HG02588 (cell line): ENCODE measurements around the gene LHFPL3.

ENCODE experiments used
- ATAC-seq: cut with Tn5 transposase; IDR thresholded peaks from one replicate; pipeline ENCODE4 v1.9.1; 2021; ENCODE audit warnings: mild to moderate bottlenecking, moderate library complexity; ENCODE audit not compliant: unreplicated experiment

LHFPL3 gene

DNA sequence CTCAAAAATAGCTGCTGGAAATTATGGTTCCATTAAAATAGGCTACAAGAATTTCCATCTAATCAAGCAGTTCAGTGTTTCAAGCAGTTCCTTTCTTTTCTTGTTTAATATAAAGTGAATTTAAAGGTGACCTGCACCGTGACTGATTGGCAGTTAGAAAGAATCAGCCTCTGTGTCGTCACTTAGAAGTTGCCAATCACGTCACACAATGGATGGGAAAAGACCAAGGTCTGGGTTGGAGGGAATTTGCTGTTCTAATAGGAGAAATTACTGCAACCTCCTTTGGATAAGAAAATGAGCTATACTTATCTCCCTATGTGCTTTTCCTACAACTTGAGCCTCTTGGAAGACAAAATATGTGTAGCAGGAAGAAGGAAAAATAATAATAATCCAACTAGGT, 466.2 kb downstream of the LHFPL3 start:
- no peak for ATAC-seq

DNA sequence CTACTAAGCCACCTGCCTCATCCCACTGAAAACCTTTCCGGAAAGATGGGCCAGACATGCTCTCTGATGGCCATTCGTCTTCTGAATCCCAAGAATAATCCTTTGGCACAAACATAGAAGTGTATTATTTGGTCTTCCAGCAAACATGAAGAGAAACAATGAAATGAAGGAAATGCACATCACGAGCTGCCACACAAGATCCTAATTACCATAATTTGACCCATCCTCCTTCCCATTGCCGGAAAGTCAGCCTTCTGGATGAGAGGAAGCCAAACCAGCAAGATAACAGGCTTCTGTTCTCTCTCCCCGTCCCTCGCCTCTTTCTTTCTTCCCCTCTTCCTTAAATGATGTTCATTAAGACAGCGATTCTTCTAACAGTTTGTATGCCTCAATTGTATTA, 466.7 kb downstream of the LHFPL3 start:
- ATAC-seq, result no peak

DNA sequence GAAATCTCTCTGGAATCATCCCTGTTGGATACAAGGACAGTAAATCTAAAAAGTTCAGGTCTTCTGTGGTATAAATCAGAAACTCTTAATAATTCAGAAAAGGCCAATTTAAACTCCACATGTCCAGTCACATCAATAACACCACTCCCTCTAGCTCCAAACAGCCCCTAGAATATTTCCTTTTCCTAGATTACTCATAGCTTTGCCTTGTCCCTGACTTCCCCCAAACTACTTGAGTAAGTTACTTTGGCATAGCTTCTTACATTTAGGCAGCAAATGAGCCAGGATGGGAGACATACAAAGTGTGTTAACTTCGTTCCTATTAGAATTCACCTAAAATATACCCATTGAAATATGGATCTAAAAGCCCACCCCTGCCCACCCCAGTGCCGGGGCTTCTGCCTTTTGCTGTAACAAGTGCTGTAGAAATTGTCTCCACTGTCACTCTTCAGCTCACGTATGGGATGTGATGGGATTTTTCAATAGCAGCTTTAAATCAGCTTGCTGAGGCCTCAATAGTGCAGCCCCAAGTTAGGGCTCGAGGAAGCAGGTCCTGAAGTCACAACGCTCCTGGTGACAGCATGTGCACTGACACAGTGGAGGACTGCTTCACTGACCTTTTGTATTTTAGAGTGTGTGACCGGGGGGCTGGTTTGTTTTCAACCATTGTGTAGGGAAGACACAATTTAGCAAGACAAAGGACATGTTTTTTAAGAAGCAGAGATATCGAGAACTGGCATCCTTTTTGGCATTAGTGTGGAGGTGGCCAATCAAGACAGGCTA, 467.4 kb downstream of the LHFPL3 start:
- ATAC-seq, result no peak

GRCh38 chr7:104800307-104800706, 471.9 kb downstream of the LHFPL3 start:
- ATAC-seq, result no peak

DNA sequence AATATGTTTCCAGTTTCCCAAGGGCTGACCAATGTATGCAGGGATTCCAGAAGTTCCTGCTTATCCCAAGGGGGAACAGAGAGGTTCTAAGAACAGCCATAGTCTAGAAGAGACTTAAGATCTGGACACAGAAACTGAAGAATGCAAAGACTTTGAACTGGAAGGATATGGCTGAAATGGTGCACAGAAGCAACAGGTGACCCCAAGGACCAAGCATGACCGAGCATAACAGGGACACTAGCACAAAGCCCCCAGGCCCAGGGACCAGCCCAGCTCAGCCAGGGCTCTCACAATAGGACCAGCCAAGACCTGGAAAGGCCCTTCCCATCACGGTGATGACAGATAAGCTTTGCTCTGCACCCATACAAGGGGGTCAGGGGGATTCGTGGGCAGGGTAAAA, 472.6 kb downstream of the LHFPL3 start:
- ATAC-seq, result no peak

- no peak for ATAC-seq
Measured at GRCh38 chr7:104803931-104804330, 475.5 kb downstream of the LHFPL3 start.

- ATAC-seq, result no peak
Measured at GRCh38 chr7:104804696-104805095, 476.3 kb downstream of the LHFPL3 start.

GRCh38 chr7:104805449-104806317, 477.3 kb downstream of the LHFPL3 start:
- no peak for ATAC-seq

GRCh38 chr7:104807671-104808070, 479.3 kb downstream of the LHFPL3 start:
- ATAC-seq, result no peak

GRCh38 chr7:104809906-104810305, 481.5 kb downstream of the LHFPL3 start:
- no peak for ATAC-seq

- ATAC-seq, result no peak
Measured at GRCh38 chr7:104814126-104814525, 485.7 kb downstream of the LHFPL3 start.

DNA sequence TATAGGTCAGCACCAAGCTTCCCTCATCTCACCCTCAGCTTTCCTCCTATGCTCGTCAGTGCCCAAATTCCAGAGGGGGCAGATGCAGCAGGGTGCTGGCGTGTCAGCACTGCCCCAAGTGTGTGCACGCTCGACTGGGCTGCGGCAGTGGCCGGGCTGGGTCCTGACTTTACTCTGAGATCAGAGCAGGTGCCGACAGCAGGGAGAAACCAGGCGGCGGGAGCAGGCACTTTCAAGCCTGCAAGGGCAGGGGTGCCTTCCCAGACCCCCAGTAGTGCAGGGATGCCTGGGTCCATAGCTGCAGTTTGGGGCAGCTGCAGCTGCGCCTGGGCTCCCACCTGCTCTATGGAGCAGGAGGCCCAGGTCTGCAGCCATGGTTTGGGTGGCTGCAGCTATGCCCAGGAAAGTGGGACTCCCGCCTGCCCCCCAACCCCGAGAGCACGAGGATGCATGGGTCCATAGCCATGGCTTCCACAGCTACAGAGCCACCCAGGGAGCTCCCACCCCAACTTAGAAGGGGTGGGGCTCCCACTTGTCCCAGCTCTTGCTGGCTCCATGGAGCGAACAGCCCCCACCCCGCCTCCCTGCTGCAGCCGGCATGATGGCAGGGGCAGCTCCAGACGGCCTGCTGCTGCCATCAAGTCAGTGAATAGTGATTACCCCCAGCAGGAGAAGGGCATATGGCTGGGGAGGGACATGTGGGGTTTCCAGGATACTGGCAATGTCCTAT, 486.4 kb downstream of the LHFPL3 start:
- no peak for ATAC-seq

DNA sequence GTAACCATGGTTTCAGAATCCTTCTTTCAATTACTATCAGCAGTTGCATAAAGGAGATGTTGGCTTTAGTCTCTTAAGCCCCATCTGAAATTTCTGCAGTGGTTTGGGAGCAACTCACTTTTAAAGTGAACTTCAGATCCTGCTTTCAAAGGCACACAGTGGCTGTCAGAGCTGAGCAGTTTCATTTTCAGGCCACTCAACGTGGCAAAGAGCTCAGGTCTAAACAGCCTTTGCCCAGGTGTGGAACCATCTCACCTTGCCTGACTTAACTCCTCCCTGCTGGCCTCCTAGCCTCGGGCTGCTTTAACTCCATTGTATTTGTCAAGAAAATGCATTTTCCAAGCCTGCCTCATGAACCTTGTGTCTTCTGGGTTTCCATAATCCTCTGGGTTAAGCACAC, 488.1 kb downstream of the LHFPL3 start:
- no peak for ATAC-seq

GRCh38 chr7:104818961-104819880, 490.8 kb downstream of the LHFPL3 start:
- no peak for ATAC-seq

GRCh38 chr7:104820836-104821535, 492.6 kb downstream of the LHFPL3 start:
- ATAC-seq, result no peak

- no peak for ATAC-seq
Measured at GRCh38 chr7:104823177-104823576, 494.8 kb downstream of the LHFPL3 start.

- ATAC-seq, result no peak
Measured at GRCh38 chr7:104825099-104825498, 496.7 kb downstream of the LHFPL3 start.

GRCh38 chr7:104826135-104826534, 497.7 kb downstream of the LHFPL3 start:
- no peak for ATAC-seq

- no peak for ATAC-seq
Measured at GRCh38 chr7:104836976-104837375, 508.6 kb downstream of the LHFPL3 start.
